EH (cell line): ENCODE results near the gene TMTC1.
"Not testable (repeated sequence)": the region's sequence is repeated elsewhere in the genome, so short reads cannot be mapped to it uniquely, and the experiment has no call there.

Experiments used
- DNase-seq: peaks from one replicate; pipeline ENCODE4 v3.0.0-alpha.2; 2015; ENCODE audit warnings: low read depth

The TMTC1 gene

DNA sequence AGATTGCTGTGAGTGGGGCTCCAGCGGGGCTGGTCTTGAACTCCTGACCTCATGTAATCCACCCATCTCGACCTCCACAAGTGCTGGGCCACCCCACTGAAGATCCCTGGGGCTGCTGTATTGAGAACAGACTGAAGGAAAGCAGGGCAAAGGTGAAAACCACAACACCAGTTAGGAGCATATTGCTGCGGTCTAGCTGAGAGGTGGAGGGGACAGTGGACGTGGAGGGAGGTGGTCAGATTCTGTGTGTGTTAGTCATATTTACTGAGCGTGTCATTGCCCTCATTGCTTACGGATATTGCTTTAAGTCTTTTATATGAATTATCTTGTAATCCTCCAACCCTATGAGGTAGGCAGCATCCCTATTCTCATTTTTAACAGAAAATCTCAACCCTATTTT is 217.3 kb downstream of the TMTC1 start:
- DNase-seq = no peak

DNA sequence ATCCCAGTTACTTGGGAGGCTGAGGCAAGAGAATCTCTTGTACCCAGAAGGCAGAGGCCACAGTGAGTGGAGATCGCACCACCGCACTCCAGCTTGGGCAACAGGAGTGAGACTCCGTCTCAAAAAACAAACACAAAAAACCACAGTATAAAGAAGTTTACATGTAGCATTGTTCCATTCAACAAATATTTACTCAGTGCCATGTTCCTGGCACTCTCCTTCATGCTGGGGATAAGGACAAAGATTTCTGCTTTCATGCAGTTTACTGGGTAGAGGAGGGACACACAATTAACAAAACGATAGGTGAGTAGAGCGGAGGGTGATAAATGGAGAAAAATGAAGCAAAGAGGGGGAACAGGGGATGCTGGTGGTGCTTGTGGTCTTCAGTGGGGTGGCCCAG is 218.0 kb downstream of the TMTC1 start:
- no peak for DNase-seq

DNA sequence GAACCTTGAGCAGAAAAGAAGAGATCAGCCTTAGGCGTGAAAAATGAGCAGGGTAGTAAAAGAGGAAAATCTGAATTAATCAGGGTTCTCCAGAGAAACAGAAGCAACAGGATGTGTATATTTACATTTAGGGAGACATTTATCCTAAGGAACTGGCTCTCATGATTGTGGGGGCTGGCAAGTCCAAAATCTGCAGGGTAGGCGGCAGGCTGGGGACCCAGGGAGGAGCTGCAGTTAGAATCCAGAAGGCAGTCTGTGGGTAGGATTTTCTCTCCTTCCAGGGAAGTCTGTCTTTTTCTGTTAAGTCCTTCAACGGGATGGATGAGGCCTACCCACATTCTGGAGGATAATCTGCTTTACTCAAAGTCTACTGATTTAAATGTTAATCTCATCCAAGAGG is 218.8 kb downstream of the TMTC1 start:
- no peak for DNase-seq

DNA sequence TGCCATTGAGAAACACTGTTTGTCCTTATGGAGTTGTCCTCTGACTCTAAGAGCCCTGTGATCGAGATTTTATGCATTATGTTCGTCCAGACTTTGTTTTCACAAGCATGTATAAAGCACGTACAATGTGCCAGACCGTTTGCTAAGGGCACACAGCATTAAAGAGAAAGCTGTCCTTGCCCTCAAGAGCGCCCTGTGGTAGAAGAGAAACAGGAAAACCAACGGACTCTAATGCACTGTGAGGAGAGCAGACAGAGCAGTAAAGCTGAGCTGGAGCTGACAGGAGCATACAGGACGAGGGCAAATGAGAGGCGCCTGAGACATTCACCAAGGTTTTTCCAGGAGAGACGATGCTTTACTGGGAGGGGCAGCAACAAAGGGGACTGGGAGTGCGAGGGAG is 220.1 kb downstream of the TMTC1 start:
- DNase-seq = no peak

DNA sequence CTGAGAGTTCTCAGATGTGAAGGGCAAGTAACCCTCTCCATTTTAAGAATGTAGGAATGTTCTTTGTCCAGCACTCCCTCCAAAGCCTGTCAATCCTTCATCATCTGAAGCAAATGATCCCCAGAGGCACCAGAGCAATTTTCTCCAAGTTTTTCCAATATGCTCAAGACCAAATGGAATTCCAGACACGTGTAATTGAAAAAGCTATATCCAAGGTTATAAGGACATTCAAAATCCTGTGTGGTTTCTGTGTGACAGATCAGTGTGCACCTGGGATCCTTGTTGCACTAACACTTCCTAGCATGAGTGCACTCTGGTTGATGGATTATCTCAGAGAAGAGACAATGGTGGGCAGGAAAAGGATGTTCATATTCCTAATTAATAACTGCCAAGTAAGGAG is 220.7 kb downstream of the TMTC1 start:
- DNase-seq = no peak

DNA sequence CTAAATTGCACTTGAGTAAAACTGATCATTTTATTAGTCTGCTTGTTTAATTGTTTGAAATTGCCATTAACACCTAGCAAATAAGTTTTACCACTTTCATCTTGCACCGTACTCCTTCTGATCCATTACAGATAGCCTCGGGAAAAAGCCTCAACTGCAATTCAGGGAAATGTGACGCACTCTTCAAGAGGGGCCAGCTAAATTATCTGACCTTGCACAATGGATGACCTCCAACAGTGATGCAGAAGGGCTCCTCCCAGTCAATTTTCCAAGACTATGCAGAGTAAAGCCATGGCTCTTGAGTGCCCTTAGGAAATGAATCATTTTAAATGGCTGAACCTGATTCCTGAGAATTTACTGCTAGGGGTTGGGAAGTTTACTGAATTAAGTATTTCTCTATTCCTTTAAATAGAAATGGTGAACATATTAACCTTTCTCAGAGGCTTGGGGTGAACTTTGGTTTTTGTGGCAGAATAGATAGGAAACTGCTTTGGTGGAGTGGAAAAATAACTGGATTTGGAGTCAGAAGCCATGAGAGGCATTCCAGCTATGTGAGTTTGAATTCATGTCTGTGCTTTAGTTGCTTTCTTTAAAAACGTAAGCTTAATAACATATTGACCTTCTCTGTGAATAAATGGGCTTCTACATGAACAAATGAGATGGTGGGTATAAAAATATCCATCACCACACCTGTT is 221.5 kb downstream of the TMTC1 start:
- DNase-seq = peak; percentile 71

GRCh38 chr12:29561664-29562071 is 222.1 kb downstream of the TMTC1 start:
- DNase-seq = peak; percentile 11

DNA sequence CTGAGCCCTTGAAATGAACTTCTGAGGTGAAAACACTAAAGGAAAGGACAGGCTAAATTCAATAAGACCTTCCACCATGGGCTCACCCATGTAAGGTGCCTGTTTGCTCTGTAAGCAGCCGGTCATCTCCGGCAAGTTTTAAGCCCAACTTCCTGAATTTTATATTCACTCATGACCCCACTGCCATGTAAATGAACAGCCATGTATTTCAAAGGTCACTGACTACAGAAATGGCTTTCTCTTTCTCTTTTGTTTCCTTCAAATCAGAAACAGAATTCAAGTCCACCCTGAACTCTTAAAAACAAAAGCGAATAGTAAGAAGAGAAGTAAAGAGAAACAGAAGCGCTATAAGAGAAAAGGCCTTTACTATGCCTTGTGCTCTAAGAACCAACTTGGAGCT is 224.5 kb downstream of the TMTC1 start:
- no peak for DNase-seq

DNA sequence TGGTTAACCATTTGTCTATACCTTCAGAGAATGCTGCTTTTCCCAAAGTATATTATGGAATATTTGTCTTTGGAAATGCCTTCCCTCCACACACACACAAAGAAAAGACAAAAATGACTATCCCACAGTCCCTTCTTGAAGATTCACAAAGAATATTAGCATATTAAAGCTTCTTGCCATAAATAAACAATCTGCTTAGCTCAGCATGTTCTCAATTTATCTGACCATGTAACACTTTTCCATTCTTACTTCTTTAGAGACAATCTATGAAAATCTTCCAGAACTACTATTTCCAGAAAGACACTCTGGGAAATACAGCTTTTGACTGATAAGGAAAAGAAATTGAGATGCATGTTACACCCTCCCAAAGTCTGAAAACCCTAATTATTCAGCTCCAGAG is 227.4 kb downstream of the TMTC1 start:
- DNase-seq = no peak

DNA sequence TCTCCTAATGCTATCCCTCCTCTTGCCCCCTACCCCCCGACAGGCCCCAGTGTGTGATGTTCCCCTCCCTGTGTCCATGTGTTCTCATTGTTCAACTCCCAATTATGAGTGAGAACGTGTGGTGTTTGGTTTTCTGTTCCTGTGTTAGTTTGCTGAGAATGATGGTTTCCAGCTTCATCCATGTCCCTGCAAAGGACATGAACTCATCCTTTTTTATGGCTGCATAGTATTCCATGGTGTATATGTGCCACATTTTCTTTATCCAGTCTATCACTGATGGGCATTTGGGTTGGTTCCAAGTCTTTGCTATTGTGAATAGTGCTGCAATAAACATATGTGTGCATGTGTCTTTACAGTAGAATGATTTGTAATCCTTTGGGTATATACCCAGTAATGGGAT is 228.3 kb downstream of the TMTC1 start:
- not testable (repeated sequence) for DNase-seq

- no peak for DNase-seq
Measured at GRCh38 chr12:29552994-29553748, 230.6 kb downstream of the TMTC1 start.

DNA sequence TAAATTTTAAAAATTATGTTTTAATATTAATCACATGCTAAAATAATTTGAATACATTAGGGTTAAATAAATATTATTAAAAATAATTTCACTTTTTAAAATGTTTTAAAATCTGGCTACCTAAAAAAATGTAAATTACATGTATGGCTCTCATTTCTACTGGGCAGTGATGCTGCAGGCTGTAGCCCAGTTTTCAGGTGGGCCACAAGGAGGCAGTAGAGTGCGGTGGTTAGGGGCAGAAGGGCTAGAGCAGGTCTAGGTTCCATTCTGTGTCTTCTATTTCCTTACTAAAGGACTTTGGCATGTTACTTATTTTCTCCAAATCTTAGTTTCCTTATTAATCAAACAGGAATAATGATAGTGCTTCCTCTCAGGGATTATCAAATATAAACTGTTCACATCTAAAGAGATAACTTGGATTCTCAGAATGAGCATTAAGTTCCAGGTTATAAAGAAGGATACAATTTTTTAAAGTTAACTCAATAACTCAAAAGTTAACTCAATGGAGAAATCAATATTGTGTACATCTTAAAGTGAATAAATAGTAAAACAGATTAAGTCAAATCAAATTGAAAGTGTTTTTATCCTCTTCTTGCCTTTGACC is 231.3 kb downstream of the TMTC1 start:
- peak; percentile 51 for DNase-seq

DNA sequence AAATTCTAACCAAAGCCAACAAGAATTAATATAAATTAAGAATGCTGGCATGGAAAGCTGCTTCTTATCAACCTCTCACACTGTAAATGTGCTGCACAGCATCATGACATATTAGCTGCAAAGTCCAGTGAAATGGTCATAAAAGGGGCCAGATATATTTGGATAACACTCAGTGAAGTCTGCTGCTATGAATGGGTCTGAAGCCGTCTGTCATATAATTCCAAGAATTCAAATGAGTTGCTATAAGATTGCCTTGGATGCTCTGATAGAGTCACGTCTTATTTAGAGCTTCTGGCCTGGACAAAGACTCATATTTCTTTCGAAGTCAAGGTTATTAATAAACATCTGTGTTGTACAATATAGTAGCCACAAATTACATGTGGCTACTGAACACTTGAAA is 231.9 kb downstream of the TMTC1 start:
- no peak for DNase-seq

- DNase-seq = no peak
Measured at GRCh38 chr12:29547864-29548263, 235.9 kb downstream of the TMTC1 start.

DNA sequence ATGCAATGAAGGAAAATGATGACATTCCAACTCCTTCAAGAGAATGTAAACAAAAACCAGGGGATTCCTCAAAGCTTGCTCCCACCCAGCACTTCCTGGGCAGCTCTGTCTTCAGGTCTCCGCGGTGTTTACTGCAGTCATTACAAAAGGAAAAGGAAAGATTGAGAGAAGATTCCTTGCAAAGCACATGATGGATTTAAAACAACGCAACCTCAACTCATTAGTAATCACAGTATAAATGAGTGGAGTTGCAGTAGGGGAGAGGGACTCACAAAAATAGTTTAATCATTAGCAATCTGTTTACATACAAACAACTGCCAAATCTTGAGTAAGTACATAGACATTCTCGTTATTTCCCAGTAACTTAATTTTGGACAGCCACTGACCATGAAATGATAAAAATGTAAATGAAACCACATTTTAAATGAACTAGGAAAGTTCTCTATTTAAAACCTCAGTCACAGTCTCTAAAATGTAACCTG is 236.6 kb downstream of the TMTC1 start:
- peak; percentile 53 for DNase-seq

- DNase-seq = no peak
Measured at GRCh38 chr12:29546000-29546399, 237.7 kb downstream of the TMTC1 start.

- no peak for DNase-seq
Measured at GRCh38 chr12:29545102-29545467, 238.7 kb downstream of the TMTC1 start.

DNA sequence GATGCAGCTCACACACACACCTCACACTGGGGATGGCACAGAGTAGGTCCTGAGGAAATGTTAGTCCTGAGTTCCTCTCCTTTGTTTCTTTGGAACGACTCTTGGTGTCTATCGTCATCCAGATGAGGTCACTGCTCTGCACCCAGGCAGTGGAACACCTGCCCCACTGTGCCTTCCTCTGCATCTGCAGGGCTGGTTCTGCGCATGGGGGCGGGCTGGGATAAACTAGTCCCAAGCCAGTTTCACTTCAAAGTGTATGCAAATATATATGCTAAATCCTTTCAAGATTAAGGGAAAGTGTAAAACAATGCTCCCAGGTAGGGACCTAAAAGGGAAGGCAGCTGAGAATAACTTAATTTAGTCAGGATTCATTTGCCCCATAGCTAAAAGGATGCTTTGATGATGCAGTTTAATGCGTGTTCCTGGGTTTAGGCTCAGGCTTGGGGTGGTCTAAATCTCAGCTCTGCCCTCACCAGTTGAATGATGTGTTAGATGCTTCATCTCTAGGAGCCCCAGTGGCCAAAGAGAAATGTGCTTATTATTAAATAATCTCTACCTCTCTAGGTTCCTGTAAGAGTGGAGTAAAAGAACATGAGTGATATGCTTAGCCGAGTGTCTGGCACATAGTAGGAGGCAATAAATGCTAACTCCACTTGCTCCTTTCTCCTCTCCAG is 239.2 kb downstream of the TMTC1 start:
- no peak for DNase-seq

GRCh38 chr12:29543036-29543435 is 240.7 kb downstream of the TMTC1 start:
- DNase-seq = no peak

GRCh38 chr12:29537298-29537697 is 246.4 kb downstream of the TMTC1 start:
- peak; percentile 9 for DNase-seq

- no peak for DNase-seq
Measured at GRCh38 chr12:29534935-29535334, 248.8 kb downstream of the TMTC1 start.

GRCh38 chr12:29533815-29534489 is 249.8 kb downstream of the TMTC1 start:
- DNase-seq = no peak
